Nephron (organoid): ENCODE results near the gene TOR2A.

Experiments used
- H3K27ac Mint-ChIP-seq, 3 experiments: 2 replicates each; pipeline ENCODE4 v1.8.0; 2020; ENCODE audit warnings: mixed read lengths in 3 of 3, mild to moderate bottlenecking in 2 of 3, moderate library complexity in 1 of 3
- H3K27me3 Mint-ChIP-seq: 2 replicates; pipeline ENCODE4 v1.8.0; 2021; ENCODE audit warnings: low read depth, mild to moderate bottlenecking, moderate library complexity, mixed read lengths
- H3K36me3 Mint-ChIP-seq: 2 replicates; pipeline ENCODE4 v1.8.0; 2020; ENCODE audit warnings: low read depth, mixed read lengths
- H3K4me1 Mint-ChIP-seq: 2 replicates; pipeline ENCODE4 v1.8.0; 2020; ENCODE audit warnings: mixed read lengths
- H3K4me3 Mint-ChIP-seq, 3 experiments: 2 replicates each; pipeline ENCODE4 v1.8.0; 2020; ENCODE audit warnings: mild to moderate bottlenecking in 3 of 3, mixed read lengths in 3 of 3, moderate library complexity in 2 of 3
- H3K9me3 Mint-ChIP-seq: 2 replicates; pipeline ENCODE4 v1.8.0; 2020; ENCODE audit warnings: mixed read lengths
- CTCF ChIP-seq, 3 experiments: fragments of 200-600 bp; sonication (generic); IDR thresholded peaks; one replicate each; pipeline ENCODE4 v1.5.0; 2021; ENCODE audit warnings: antibody characterized with exemption in 3 of 3; ENCODE audit not compliant: unreplicated experiment in 3 of 3

The TOR2A gene

GRCh38 chr9:127698985-127699670 lies 36.0 kb downstream of the TOR2A start:
- no peaks in the 10 kb centered on the region for H3K36me3 Mint-ChIP-seq
- H3K27me3 Mint-ChIP-seq: peaks cover 4% of the 10 kb centered on the region
- H3K9me3 Mint-ChIP-seq: no peaks in the 10 kb centered on the region
- H3K4me3 Mint-ChIP-seq: peak overlapping the region; percentile 40 to 77 (median 61)
- peaks cover 39% of the 10 kb centered on the region for H3K4me1 Mint-ChIP-seq
- no peak for TF ChIP-seq CTCF (IDR thresholded peaks at IDR 0.05; ENCODE audit: unreplicated experiment in 3 of 3)
- peak overlapping the region; percentile 63 to 84 (median 75) for H3K27ac Mint-ChIP-seq

- Mint-ChIP-seq H3K9me3 (no peaks in the 10 kb centered on the region), H3K4me3 (peak overlapping the region; percentile 4 to 60 (median 24)), H3K27me3 (peaks cover 4% of the 10 kb centered on the region), H3K27ac (peak overlapping the region in 1 of 3 experiments; percentile 50), H3K4me1 (peaks cover 39% of the 10 kb centered on the region), H3K36me3 (no peaks in the 10 kb centered on the region)
- TF ChIP-seq CTCF (IDR thresholded peaks at IDR 0.05; ENCODE audit: unreplicated experiment in 3 of 3): no peak
These were observed 36.7 kb downstream of the TOR2A start for GRCh38 chr9:127698386-127698785.

- H3K4me3 Mint-ChIP-seq: peak overlapping the region in 1 of 3 experiments; percentile 6
- H3K27me3 Mint-ChIP-seq: no peaks in the 10 kb centered on the region
- peaks cover 39% of the 10 kb centered on the region for H3K4me1 Mint-ChIP-seq
- no peaks in the 10 kb centered on the region for H3K36me3 Mint-ChIP-seq
- no peak for TF ChIP-seq CTCF (IDR thresholded peaks at IDR 0.05; ENCODE audit: unreplicated experiment in 3 of 3)
- H3K9me3 Mint-ChIP-seq: no peaks in the 10 kb centered on the region
- peak overlapping the region in 2 of 3 experiments; percentile 50 to 68 for H3K27ac Mint-ChIP-seq
These were observed 37.5 kb downstream of the TOR2A start for GRCh38 chr9:127697575-127697974.

GRCh38 chr9:127694890-127695720 lies 40.0 kb downstream of the TOR2A start:
- no peak overlapping the region for H3K4me3 Mint-ChIP-seq
- H3K4me1 Mint-ChIP-seq: peaks cover 27% of the 10 kb centered on the region
- TF ChIP-seq CTCF (IDR thresholded peaks at IDR 0.05; ENCODE audit: unreplicated experiment in 3 of 3): no peak
- H3K36me3 Mint-ChIP-seq: peaks cover 19% of the 10 kb centered on the region
- H3K27ac Mint-ChIP-seq: peak overlapping the region; percentile 5 to 29 (median 29)
- H3K9me3 Mint-ChIP-seq: no peaks in the 10 kb centered on the region
- no peaks in the 10 kb centered on the region for H3K27me3 Mint-ChIP-seq

GRCh38 chr9:127693697-127694096 lies 41.4 kb downstream of the TOR2A start:
- Mint-ChIP-seq H3K9me3 (no peaks in the 10 kb centered on the region), H3K27me3 (no peaks in the 10 kb centered on the region), H3K4me1 (peaks cover 17% of the 10 kb centered on the region), H3K4me3 (no peak overlapping the region), H3K36me3 (peaks cover 31% of the 10 kb centered on the region), H3K27ac (no peak overlapping the region)
- TF ChIP-seq CTCF (IDR thresholded peaks at IDR 0.05; ENCODE audit: unreplicated experiment in 3 of 3): no peak
